Measurements from ENCODE around the gene RCOR1. TPM values are rescaled to one million over a fixed set of nuclear protein-coding genes. Genes with fewer than 3 reads are reported as not detected.
A peak's percentile ranks its signal among the peaks of the same experiment; 100 is the strongest.

The RCOR1 gene
- total and polyA plus RNA-seq, 3 experiments from 2014 or later = 1.1 to 14.9 (median 14.5) TPM

DNA sequence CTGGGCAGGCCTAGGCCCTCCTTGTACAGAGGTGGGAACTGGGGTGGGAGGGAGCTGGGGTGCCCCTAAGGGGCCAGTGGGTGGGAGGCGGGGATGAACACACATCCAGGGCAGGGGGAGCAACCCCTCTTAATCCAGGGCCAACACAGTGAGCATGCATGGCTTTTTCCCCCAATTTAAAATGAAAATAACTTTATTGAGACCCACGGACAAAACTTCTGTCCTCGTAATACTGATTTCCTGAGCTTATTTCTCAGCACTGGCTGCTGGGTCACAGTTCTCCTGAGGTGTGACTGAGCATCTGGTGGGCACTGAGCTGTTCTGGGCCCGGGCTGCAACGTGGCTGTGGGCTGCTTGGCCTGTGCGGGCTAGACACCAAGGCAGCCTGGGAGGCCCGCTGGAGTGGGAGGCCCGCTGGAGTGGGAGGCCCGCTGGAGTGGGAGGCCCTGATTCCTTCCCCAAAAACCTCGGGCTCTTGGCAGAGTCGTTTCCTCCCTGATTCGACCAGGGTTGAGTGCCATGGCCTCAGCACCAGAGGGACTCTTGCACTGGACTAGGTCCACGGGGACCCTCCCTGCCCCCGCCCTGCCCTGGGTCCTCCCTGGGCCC, 159.9 kb downstream of the RCOR1 start:
- H3K27me3 Mint-ChIP-seq = no peaks in the 10 kb centered on the region
- peak overlapping the region in 1 of 7 donors; percentile 51 for H3K4me3 Mint-ChIP-seq
- peaks cover 0 to 2% (median 0%) of the 10 kb centered on the region in 5 donors for H3K9me3 Mint-ChIP-seq
- Histone ChIP-seq H3K4me1 (ENCODE audit: insufficient read depth, low read length) (no peaks in the 10 kb centered on the region), H3K9me3 (ENCODE audit: low read length) (no peaks in the 10 kb centered on the region), H3K36me3 (ENCODE audit: insufficient read depth, low read length) (no peaks in the 10 kb centered on the region), H3K27ac (ENCODE audit: low read depth, low read length) (no peak overlapping the region), H3K27me3 (ENCODE audit: insufficient read depth, low read length, poor library complexity, severe bottlenecking) (no peaks in the 10 kb centered on the region), H3K4me3 (ENCODE audit: low read length) (no peak overlapping the region)
- H3K36me3 Mint-ChIP-seq = peaks cover 0 to 2% (median 0%) of the 10 kb centered on the region in 3 donors
- CTCF ChIA-PET = no interaction called here
- DNase-seq = no peak
- H3K27ac Mint-ChIP-seq = no peak overlapping the region
- H3K4me1 Mint-ChIP-seq = no peaks in the 10 kb centered on the region
- POLR2A ChIA-PET = no interaction called here

DNA sequence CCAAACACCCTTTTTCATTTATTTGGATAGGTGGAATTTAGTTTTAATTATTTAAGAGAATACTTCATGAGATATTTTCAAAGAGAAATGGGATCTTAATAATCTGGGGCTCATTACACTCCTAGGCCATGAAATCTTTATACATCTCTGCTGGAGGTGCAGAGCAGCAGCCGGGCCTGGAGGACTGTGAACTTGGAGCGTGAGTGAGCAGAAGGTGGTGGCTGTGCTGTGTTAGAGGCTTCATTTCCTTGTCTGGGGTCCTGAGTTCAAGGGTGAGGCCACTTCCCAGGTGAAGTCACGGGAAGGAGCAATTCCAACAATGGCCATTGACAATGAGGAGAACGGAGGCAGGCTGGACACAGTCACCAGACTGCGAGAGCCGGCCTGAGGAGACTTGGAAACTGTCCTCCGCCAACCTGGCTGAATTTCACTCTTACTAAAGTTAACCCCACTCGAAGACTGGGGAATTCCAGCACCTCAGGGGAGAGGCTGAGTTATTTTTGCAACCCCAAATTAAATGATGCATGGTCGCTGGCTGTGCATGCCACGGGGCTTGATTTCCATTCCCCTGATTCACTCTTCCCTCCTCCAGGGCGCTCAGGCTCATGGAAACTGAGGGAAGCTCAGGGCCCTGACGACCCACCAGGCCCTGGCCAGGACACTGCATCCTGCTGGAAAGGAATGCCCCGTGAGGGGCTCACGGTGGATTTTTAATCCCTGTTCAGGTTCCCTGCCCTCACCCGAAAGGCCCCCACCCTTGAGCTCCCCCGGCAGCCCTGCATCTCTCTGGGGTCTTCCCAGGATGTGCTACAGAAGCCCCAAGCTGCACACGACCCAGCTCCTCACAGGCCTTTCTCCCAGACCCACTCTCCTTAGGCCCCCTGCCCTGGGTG, 162.2 kb downstream of the RCOR1 start:
- H3K4me3 Mint-ChIP-seq = no peak overlapping the region
- Histone ChIP-seq H3K27ac (ENCODE audit: low read depth, low read length) (no peak overlapping the region), H3K27me3 (ENCODE audit: insufficient read depth, low read length, poor library complexity, severe bottlenecking) (no peaks in the 10 kb centered on the region), H3K4me3 (ENCODE audit: low read length) (no peak overlapping the region), H3K9me3 (ENCODE audit: low read length) (no peaks in the 10 kb centered on the region), H3K36me3 (ENCODE audit: insufficient read depth, low read length) (no peaks in the 10 kb centered on the region), H3K4me1 (ENCODE audit: insufficient read depth, low read length) (no peaks in the 10 kb centered on the region)
- no peak for DNase-seq
- H3K4me1 Mint-ChIP-seq = no peaks in the 10 kb centered on the region
- CTCF ChIA-PET = no interaction called here
- no peaks in the 10 kb centered on the region for H3K27me3 Mint-ChIP-seq
- POLR2A ChIA-PET = no interaction called here
- H3K27ac Mint-ChIP-seq = peak overlapping the region in 1 of 8 donors; percentile 30
- peaks cover 0 to 2% (median 0%) of the 10 kb centered on the region in 5 donors for H3K9me3 Mint-ChIP-seq
- peaks cover 0 to 2% (median 0%) of the 10 kb centered on the region in 3 donors for H3K36me3 Mint-ChIP-seq

DNA sequence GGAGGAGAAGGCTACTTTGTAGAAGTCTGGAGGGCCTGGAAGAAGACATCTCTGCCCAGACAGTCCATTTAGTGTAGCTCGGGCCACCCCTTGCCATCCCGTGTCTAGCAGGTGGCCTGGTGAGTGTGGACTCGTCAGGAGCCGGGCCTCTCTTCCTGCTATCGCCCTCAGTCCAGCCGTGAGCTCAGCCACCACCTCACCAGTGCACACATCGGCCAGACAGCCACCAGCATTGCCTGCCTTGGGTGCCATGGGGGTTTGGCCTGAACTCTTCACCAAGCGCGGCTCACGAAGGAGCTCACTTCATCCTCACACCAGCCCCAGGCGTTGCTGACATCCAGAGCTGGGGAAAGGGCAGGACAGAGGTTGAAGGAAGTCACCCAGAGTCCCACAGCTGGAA, 165.2 kb downstream of the RCOR1 start:
- no peaks in the 10 kb centered on the region for H3K4me1 ChIP-seq (ENCODE audit: insufficient read depth, low read length)
- Mint-ChIP-seq H3K4me1 (no peaks in the 10 kb centered on the region), H3K27me3 (peaks cover 0 to 6% of the 10 kb centered on the region in 2 donors), H3K36me3 (peaks cover 0 to 2% (median 0%) of the 10 kb centered on the region in 3 donors), H3K27ac (peak overlapping the region in 1 of 8 donors; percentile 43), H3K9me3 (peaks cover 0 to 2% (median 0%) of the 10 kb centered on the region in 5 donors), H3K4me3 (no peak overlapping the region)
- POLR2A ChIA-PET = no interaction called here
- H3K9me3 ChIP-seq (ENCODE audit: low read length) = no peaks in the 10 kb centered on the region
- H3K27ac ChIP-seq (ENCODE audit: low read depth, low read length) = no peak overlapping the region
- H3K36me3 ChIP-seq (ENCODE audit: insufficient read depth, low read length) = no peaks in the 10 kb centered on the region
- no peaks in the 10 kb centered on the region for H3K27me3 ChIP-seq (ENCODE audit: insufficient read depth, low read length, poor library complexity, severe bottlenecking)
- CTCF ChIA-PET = no interaction called here
- no peak for DNase-seq
- H3K4me3 ChIP-seq (ENCODE audit: low read length) = no peak overlapping the region

DNA sequence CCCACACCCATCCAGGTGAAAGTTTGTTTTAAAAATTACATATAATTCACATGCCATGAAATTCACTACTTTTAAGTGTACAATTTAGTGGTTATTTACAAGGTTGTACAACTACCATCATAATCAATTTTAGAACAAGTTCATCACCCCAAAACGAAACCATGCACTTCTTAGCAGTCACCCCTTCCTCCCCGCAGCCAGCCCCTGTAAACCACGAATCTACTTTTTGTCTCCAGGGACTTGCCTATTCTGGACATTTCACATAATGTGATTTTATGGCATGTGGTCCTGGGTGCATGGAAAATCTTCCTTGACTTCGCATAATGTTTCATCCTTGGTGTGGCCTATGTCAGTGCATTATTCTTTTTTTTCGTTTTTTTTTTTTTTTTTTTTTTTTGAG, 165.6 kb downstream of the RCOR1 start:
- Histone ChIP-seq H3K9me3 (ENCODE audit: low read length) (no peaks in the 10 kb centered on the region), H3K4me1 (ENCODE audit: insufficient read depth, low read length) (no peaks in the 10 kb centered on the region), H3K27me3 (ENCODE audit: insufficient read depth, low read length, poor library complexity, severe bottlenecking) (no peaks in the 10 kb centered on the region), H3K27ac (ENCODE audit: low read depth, low read length) (no peak overlapping the region), H3K36me3 (ENCODE audit: insufficient read depth, low read length) (no peaks in the 10 kb centered on the region), H3K4me3 (ENCODE audit: low read length) (no peak overlapping the region)
- no peak overlapping the region for H3K27ac Mint-ChIP-seq
- H3K27me3 Mint-ChIP-seq = peaks cover 0 to 6% of the 10 kb centered on the region in 2 donors
- H3K4me1 Mint-ChIP-seq = no peaks in the 10 kb centered on the region
- DNase-seq = no peak
- no peak overlapping the region for H3K4me3 Mint-ChIP-seq
- no peaks in the 10 kb centered on the region for H3K9me3 Mint-ChIP-seq
- peaks cover 0 to 2% (median 0%) of the 10 kb centered on the region in 3 donors for H3K36me3 Mint-ChIP-seq
- ChIA-PET POLR2A (no interaction called here), CTCF (no interaction called here)

DNA sequence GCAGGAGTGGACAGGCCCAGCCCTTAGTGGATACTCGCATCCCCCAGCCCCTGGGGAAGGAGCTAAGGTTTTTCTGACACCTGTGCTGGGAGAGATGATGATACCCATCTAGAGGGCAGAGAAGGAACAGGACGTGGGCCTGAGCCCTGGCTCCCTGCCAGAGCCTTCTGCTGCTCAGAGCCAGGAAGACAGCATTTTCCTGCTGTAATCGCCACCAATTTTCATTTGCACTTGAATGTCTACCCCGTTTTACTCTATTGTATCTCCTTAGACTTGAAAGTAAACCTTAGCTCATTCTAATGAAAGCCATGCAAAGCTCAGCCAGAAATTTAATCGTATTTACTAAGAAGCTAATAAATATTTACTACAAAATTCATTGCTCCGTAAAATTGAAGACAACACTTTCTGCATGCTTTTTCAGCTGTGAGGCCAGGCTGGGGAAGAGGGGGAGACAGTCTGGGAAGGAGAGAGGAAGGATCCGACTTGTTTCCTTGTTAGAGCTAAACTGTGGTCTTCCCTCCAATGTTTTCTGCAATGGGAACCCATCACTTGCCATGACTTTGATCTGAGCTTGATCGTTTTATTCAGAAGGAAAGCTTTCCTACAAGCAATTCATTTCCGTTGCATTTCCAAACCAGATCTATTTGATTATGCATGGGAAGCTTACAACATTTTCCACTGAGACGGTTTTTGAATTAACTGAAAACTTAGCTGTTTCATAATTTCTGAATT, 167.2 kb downstream of the RCOR1 start:
- no peaks in the 10 kb centered on the region for H3K4me1 Mint-ChIP-seq
- no peaks in the 10 kb centered on the region for H3K9me3 ChIP-seq (ENCODE audit: low read length)
- CTCF ChIA-PET = no interaction called here
- H3K27ac ChIP-seq (ENCODE audit: low read depth, low read length) = no peak overlapping the region
- peaks cover 5 to 6% of the 10 kb centered on the region in 2 donors for H3K27me3 Mint-ChIP-seq
- no peak for DNase-seq
- no peaks in the 10 kb centered on the region for H3K9me3 Mint-ChIP-seq
- no peak overlapping the region for H3K4me3 ChIP-seq (ENCODE audit: low read length)
- H3K36me3 Mint-ChIP-seq = no peaks in the 10 kb centered on the region
- H3K4me3 Mint-ChIP-seq = no peak overlapping the region
- H3K4me1 ChIP-seq (ENCODE audit: insufficient read depth, low read length) = no peaks in the 10 kb centered on the region
- H3K36me3 ChIP-seq (ENCODE audit: insufficient read depth, low read length) = no peaks in the 10 kb centered on the region
- H3K27me3 ChIP-seq (ENCODE audit: insufficient read depth, low read length, poor library complexity, severe bottlenecking) = no peaks in the 10 kb centered on the region
- POLR2A ChIA-PET = no interaction called here
- H3K27ac Mint-ChIP-seq = peak overlapping the region in 1 of 8 donors; percentile 7

DNA sequence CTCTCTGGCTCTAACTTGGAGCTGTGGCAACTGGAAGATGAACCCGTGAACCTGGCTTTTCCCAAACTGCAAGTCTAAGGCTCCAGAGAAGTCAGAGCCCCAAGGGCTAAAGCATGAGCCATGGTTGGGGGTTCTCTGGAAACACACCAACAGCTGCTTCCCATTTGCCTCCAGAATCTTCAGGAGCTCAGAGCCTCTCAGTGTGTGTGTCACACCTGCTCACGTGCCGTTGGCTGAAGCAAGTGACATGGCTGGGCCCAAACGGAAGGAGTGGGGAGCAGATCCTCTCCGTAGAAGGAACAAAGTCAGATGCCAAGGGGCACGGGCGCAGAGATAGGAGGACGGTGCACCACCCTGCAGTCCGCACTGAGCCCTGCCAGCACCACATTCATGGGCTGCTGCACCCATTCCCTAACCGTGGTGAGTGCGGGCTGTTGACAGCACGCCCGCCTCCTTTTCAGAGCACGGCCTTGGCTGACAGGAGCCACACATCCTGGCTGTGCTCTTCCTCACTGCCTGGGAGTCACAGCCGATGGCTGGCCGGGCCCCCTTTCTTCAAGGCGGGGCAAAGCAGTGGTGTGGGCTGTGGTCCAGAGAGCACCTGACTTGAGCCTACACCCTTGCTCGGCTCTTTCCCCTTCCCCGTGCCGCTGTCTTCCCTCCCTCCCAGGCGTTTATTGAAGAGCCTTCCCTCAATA, 168.2 kb downstream of the RCOR1 start:
- no peaks in the 10 kb centered on the region for H3K9me3 ChIP-seq (ENCODE audit: low read length)
- no peaks in the 10 kb centered on the region for H3K27me3 ChIP-seq (ENCODE audit: insufficient read depth, low read length, poor library complexity, severe bottlenecking)
- Mint-ChIP-seq H3K4me3 (no peak overlapping the region), H3K36me3 (no peaks in the 10 kb centered on the region), H3K9me3 (no peaks in the 10 kb centered on the region), H3K4me1 (no peaks in the 10 kb centered on the region), H3K27me3 (peaks cover 5 to 6% of the 10 kb centered on the region in 2 donors), H3K27ac (no peak overlapping the region)
- H3K36me3 ChIP-seq (ENCODE audit: insufficient read depth, low read length) = no peaks in the 10 kb centered on the region
- POLR2A ChIA-PET = no interaction called here
- CTCF ChIA-PET = no interaction called here
- no peak overlapping the region for H3K27ac ChIP-seq (ENCODE audit: low read depth, low read length)
- H3K4me1 ChIP-seq (ENCODE audit: insufficient read depth, low read length) = no peaks in the 10 kb centered on the region
- H3K4me3 ChIP-seq (ENCODE audit: low read length) = no peak overlapping the region
- no peak for DNase-seq

DNA sequence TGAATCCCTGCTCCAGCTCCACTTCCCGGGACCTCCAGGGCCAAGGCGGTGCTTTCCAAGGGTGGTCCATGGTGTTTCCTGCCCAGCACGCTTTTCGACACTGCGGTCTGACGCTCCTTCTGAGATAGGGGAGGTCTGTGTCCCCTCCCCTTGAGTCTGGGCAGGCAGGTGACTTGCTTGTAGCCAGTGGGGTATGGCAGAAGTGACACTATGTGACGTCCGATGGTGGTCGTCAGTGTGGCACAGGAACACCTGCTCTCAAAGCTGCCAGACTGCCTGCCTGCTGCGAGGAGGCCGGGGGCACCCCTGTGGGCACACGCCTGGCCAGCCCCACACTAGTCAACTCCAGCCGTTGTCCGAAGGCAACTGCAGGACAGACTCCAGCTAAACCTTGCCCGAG, 168.8 kb downstream of the RCOR1 start:
- Mint-ChIP-seq H3K9me3 (no peaks in the 10 kb centered on the region), H3K36me3 (no peaks in the 10 kb centered on the region), H3K27ac (no peak overlapping the region), H3K4me1 (no peaks in the 10 kb centered on the region), H3K27me3 (peaks cover 5 to 6% of the 10 kb centered on the region in 2 donors), H3K4me3 (no peak overlapping the region)
- no peaks in the 10 kb centered on the region for H3K36me3 ChIP-seq (ENCODE audit: insufficient read depth, low read length)
- H3K27me3 ChIP-seq (ENCODE audit: insufficient read depth, low read length, poor library complexity, severe bottlenecking) = no peaks in the 10 kb centered on the region
- no peaks in the 10 kb centered on the region for H3K9me3 ChIP-seq (ENCODE audit: low read length)
- DNase-seq = no peak
- ChIA-PET POLR2A (no interaction called here), CTCF (no interaction called here)
- no peaks in the 10 kb centered on the region for H3K4me1 ChIP-seq (ENCODE audit: insufficient read depth, low read length)
- H3K4me3 ChIP-seq (ENCODE audit: low read length) = no peak overlapping the region
- H3K27ac ChIP-seq (ENCODE audit: low read depth, low read length) = no peak overlapping the region
